PFSK-1 (cell line): ENCODE data around the gene MTURN.

Source experiments
- FOXP2 ChIP-seq: optimal IDR thresholded peaks from 2 replicates; pipeline ENCODE3; 2011; ENCODE audit warnings: borderline replicate concordance, control low read depth, inconsistent platforms; ENCODE audit not compliant: insufficient read depth; ENCODE audit errors: extremely low read length, extremely low read depth
- POLR2AphosphoS5 ChIP-seq: IDR thresholded peaks from 2 replicates; pipeline ENCODE4 v1.6.1; 2012; ENCODE audit warnings: low read depth, mild to moderate bottlenecking, control low read depth, low read length, moderate library complexity
- REST ChIP-seq, 2 experiments: IDR thresholded peaks; 2 replicates each; pipeline versions ENCODE4 v1.6.1 to v1.8.0; 2011 to 2012; ENCODE audit warnings: low read depth in 2 of 2, low read length in 2 of 2, control low read depth in 1 of 2, inconsistent platforms in 1 of 2, mild to moderate bottlenecking in 1 of 2, moderate library complexity in 1 of 2; ENCODE audit not compliant: insufficient read depth in 1 of 2
- SIN3A ChIP-seq: IDR thresholded peaks from 2 replicates; pipeline ENCODE4 v1.6.1; 2012; ENCODE audit warnings: mild to moderate bottlenecking, low read length, moderate library complexity, borderline replicate concordance; ENCODE audit not compliant: insufficient read depth
- TAF1 ChIP-seq: IDR thresholded peaks from 2 replicates; pipeline ENCODE4 v1.6.1; 2012; ENCODE audit warnings: low read length, control low read depth, borderline replicate concordance; ENCODE audit not compliant: insufficient read depth

Gene MTURN

GRCh38 chr7:30197438-30197837 lies 62.7 kb downstream of the MTURN start:
- no peak for TF ChIP-seq FOXP2
- no peak for TF ChIP-seq TAF1
- no peak for TF ChIP-seq POLR2AphosphoS5
- TF ChIP-seq REST (IDR thresholded peaks at IDR 0.05; ENCODE audit: insufficient read depth in 1 of 2, low read depth in 2 of 2, low read length in 2 of 2) = no peak
- TF ChIP-seq SIN3A = no peak

GRCh38 chr7:30199271-30199670 lies 64.5 kb downstream of the MTURN start:
- TF ChIP-seq REST (IDR thresholded peaks at IDR 0.05; ENCODE audit: insufficient read depth in 1 of 2, low read depth in 2 of 2, low read length in 2 of 2) = no peak
- no peak for TF ChIP-seq TAF1
- TF ChIP-seq SIN3A = no peak
- TF ChIP-seq POLR2AphosphoS5 = no peak
- TF ChIP-seq FOXP2 = no peak

- TF ChIP-seq TAF1 (no peak), POLR2AphosphoS5 (no peak), REST (IDR thresholded peaks at IDR 0.05; ENCODE audit: insufficient read depth in 1 of 2, low read depth in 2 of 2, low read length in 2 of 2) (no peak), SIN3A (no peak), FOXP2 (no peak)
Measured at GRCh38 chr7:30200591-30200990, 65.8 kb downstream of the MTURN start.

DNA sequence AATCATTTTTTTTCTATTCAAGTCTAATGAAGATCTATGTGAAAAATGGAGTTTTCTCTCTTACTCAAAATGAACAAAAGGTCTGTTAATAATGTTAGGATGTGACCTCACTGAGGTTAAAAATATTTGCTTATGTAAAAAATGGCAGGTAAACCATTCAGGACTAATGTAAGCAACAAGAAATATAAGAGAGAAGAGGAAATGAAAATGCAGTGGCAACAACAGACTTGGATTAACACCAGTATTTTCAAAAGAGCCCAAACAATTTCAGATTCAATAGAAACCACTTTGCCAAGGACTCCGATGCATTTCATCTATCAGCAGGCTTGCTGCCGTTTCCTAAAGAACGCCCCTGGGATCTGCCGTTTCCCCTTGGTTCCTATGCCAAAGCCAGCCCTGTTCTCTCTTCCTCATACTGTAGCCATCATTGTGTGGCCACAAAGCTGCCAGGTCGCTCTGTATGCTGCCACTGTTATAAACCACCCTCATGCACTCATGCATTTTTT lies 66.4 kb downstream of the MTURN start:
- TF ChIP-seq POLR2AphosphoS5 (no peak), SIN3A (no peak), FOXP2 (no peak), TAF1 (no peak), REST (IDR thresholded peaks at IDR 0.05; ENCODE audit: insufficient read depth in 1 of 2, low read depth in 2 of 2, low read length in 2 of 2) (no peak)

GRCh38 chr7:30201921-30202320 lies 67.1 kb downstream of the MTURN start:
- TF ChIP-seq POLR2AphosphoS5 (no peak), TAF1 (no peak), REST (IDR thresholded peaks at IDR 0.05; ENCODE audit: insufficient read depth in 1 of 2, low read depth in 2 of 2, low read length in 2 of 2) (no peak), FOXP2 (no peak), SIN3A (no peak)
